ENCODE results near the gene MT4.

MT4 gene

GRCh38 chr16:56606071-56606475 lies 41.2 kb downstream of the MT4 start:
- DNase-seq, result no peak

- no peak for DNase-seq
Observed at GRCh38 chr16:56606476-56607108, 41.7 kb downstream of the MT4 start.

- peak; percentile 67 for DNase-seq
Observed at GRCh38 chr16:56607109-56607618, 42.3 kb downstream of the MT4 start.

GRCh38 chr16:56607675-56608042 lies 42.8 kb downstream of the MT4 start:
- DNase-seq, result no peak

- DNase-seq, result peak; percentile 91
Observed at GRCh38 chr16:56608043-56608875, 43.4 kb downstream of the MT4 start, which contains the start of gene MT2A. Gene MT2A, plus strand, starts transcription at chr16:56608584. Its CDS starts 72 bp downstream, at chr16:56608656.

- DNase-seq, result no peak
Observed at GRCh38 chr16:56608876-56609462, 44.1 kb downstream of the MT4 start.

GRCh38 chr16:56609463-56609921 lies 44.6 kb downstream of the MT4 start:
- DNase-seq, result peak; percentile 63

- DNase-seq, result peak; percentile 53
Observed at GRCh38 chr16:56610017-56610608, 45.2 kb downstream of the MT4 start.

- no peak for DNase-seq
Observed at GRCh38 chr16:56610609-56611111, 45.8 kb downstream of the MT4 start.

GRCh38 chr16:56611281-56611833 lies 46.5 kb downstream of the MT4 start:
- DNase-seq, result no peak

GRCh38 chr16:56613706-56614105 lies 48.8 kb downstream of the MT4 start:
- DNase-seq, result no peak

GRCh38 chr16:56614549-56614991 lies 49.7 kb downstream of the MT4 start:
- DNase-seq, result no peak

- DNase-seq, result no peak
Observed at GRCh38 chr16:56615353-56615752, 50.5 kb downstream of the MT4 start.

- no peak for DNase-seq
Observed at GRCh38 chr16:56616608-56617211, 51.8 kb downstream of the MT4 start.

- DNase-seq, result peak; percentile 73
Observed at GRCh38 chr16:56617212-56618085, 52.6 kb downstream of the MT4 start.

- no peak for DNase-seq
Observed at GRCh38 chr16:56618138-56618537, 53.3 kb downstream of the MT4 start.

Data from right forelimb (tissue), 1 donor.